Body of pancreas (tissue), 4 donors: ENCODE data around the gene ZBTB20. TPM values are rescaled to one million over a fixed set of nuclear protein-coding genes. Genes with fewer than 3 reads are reported as not detected.

ENCODE experiments used
- ATAC-seq: fragments of 150-250 bp; one replicate; pipeline ENCODE4 v1.9.1; 2016
- DNase-seq, 4 donors: peaks; one replicate each; pipeline ENCODE4 v3.0.0-alpha.2; 2019
- H3K27ac ChIP-seq, 4 donors: fragments of 200-600 bp; sonication (generic); 1 replicate in 3 of 4; 2 replicates in 1 of 4; pipeline versions ENCODE4 v1.5.1 to v1.6.1; 2016 to 2019; ENCODE audit warnings: mild to moderate bottlenecking in 1 of 4, mixed read lengths in 1 of 4, moderate library complexity in 1 of 4
- H3K27me3 ChIP-seq, 2 donors: fragments of 200-600 bp; sonication (generic); one replicate each; pipeline ENCODE4 v1.6.0; 2016; ENCODE audit warnings: mild to moderate bottlenecking in 1 of 2
- H3K36me3 ChIP-seq, 2 donors: fragments of 200-600 bp; sonication (generic); replicated peaks in 1 of 2; 2 replicates each; pipeline ENCODE4 v1.5.1; 2016; ENCODE audit warnings: low read depth in 2 of 2; ENCODE audit not compliant: insufficient read depth in 1 of 2
- H3K4me1 ChIP-seq: fragments of 200-600 bp; sonication (generic); one replicate; pipeline ENCODE4 v1.6.0; 2016
- H3K4me3 ChIP-seq, 2 donors: fragments of 200-600 bp; sonication (generic); 1 replicate in 1 of 2; 2 replicates in 1 of 2; pipeline ENCODE4 v1.5.1; 2016 to 2019
- H3K9me3 ChIP-seq, 3 donors: fragments of 200-600 bp; sonication (generic); 1 replicate in 2 of 3; 2 replicates in 1 of 3; pipeline ENCODE4 v1.5.1; 2016
- POLR2A ChIP-seq, 3 donors: fragments of 450-650 bp; IDR thresholded peaks; one replicate each; pipeline ENCODE4 v1.6.1; 2016; ENCODE audit warnings: antibody characterized with exemption in 3 of 3, mild to moderate bottlenecking in 2 of 3
- WGBS, 2 donors: methylation state at CpG; one replicate each; pipeline ENCODE4 v1.1.5; 2017; 5-methylcytosine and 5-hydroxymethylcytosine counted together
- intact Hi-C: fragments of 100-400 bp; cut with DNase I; formaldehyde crosslinking; loops from one replicate; pipeline ENCODE4 v1.15.1; 2023
- total RNA-seq, 2 donors: library from RNA; depleted of rRNA; stranded (reverse); fragments of >200 nt; gene quantifications; one replicate each; pipeline ENCODE4 v1.1.0, GENCODE V29; 2016
- TF ChIP-seq, protein P1 (sequence below), 7 experiments: fragments of 450-650 bp in 4 of 7; fragments of 200-600 bp in 3 of 7; sonication (generic) in 3 of 7; IDR thresholded peaks; one replicate each; pipeline ENCODE4 v1.5.1; 2016 to 2019; ENCODE audit warnings: antibody characterized with exemption in 7 of 7

Gene ZBTB20
- total RNA-seq, 2 donors from 2014 or later = 48.3 to 77.1 TPM

DNA sequence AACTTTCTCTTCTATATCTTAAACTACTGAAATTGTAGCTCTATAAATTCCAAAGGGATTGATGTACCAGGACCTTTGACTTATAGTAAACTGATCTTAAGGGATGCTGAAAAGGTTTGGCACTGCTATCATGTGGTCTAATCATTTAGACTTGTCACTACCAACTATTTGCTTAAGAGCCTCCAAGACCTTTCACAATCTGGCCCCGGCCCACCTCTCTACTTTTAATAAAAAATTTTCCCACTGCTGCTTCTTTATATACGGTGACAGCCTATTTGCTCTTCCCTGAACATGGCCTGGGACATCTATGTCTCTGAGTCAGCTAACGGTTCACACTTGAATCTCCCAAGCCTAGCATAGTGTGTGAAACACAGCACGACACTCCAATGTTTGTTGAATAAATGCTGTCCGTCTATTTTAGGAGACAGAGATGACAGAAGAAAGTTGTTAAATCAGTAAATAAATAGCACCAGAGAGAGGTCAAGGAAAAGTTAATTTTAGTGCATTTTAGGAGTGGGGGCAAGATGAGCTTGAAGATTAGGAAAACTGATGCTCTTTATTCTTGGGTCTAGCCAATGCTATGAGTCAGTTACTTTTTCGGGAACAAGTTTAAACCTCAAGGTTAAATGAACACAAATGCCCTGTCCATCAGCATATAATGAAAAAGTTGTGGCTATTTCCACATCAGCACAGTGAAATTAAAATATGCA lies 640.3 kb downstream of the ZBTB20 start:
- 67 to 68% methylated on average over 6 of the region's 6 CpGs for WGBS, 2 donors
- intact Hi-C loops = no loop called here
- Histone ChIP-seq H3K4me3 (no peak overlapping the region), H3K36me3 (no peaks in the 10 kb centered on the region), H3K9me3 (no peaks in the 10 kb centered on the region), H3K4me1 (no peaks in the 10 kb centered on the region), H3K27ac (no peak overlapping the region), H3K27me3 (no peaks in the 10 kb centered on the region)
- DNase-seq (no peak), ATAC-seq (no peak)
- no peak for TF ChIP-seq POLR2A (IDR thresholded peaks at IDR 0.05)
- TF ChIP-seq, protein P1, sequence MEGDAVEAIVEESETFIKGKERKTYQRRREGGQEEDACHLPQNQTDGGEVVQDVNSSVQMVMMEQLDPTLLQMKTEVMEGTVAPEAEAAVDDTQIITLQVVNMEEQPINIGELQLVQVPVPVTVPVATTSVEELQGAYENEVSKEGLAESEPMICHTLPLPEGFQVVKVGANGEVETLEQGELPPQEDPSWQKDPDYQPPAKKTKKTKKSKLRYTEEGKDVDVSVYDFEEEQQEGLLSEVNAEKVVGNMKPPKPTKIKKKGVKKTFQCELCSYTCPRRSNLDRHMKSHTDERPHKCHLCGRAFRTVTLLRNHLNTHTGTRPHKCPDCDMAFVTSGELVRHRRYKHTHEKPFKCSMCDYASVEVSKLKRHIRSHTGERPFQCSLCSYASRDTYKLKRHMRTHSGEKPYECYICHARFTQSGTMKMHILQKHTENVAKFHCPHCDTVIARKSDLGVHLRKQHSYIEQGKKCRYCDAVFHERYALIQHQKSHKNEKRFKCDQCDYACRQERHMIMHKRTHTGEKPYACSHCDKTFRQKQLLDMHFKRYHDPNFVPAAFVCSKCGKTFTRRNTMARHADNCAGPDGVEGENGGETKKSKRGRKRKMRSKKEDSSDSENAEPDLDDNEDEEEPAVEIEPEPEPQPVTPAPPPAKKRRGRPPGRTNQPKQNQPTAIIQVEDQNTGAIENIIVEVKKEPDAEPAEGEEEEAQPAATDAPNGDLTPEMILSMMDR (IDR thresholded peaks at IDR 0.05) = no peak

DNA sequence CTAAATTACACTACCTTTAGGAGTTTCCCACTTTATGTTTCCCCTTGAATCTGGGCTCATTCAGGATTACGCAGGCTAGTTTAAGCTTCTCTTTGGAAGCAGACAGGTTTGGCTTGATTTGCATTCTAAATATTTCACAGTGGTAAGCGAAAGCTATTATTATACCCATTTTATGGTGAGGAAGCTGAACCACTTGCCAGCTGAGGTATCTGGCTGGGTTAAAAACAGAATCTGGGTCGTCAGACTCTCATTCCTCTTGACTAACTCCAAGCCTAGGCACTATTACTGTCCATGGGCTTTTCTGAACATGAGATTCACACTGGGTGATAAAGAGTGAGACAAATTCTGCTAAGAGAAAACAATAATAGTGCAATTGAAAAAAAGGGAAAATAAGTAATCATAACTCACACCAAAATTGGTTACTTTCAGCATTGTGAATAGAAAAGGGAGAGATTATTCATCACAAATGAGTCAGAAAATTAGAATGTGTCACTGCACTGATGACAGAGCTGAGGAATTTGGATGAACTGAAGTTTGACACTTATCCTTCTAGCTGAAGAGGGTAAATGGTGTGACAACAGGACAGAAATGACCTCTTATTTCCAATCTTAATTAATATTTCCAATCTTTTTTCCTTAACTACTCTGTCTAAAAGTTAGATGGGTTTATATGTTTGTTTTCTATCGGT lies 642.0 kb downstream of the ZBTB20 start:
- DNase-seq (no peak), ATAC-seq (no peak)
- no peaks in the 10 kb centered on the region for H3K4me1 ChIP-seq
- intact Hi-C loops = no loop called here
- H3K27me3 ChIP-seq = no peaks in the 10 kb centered on the region
- no peaks in the 10 kb centered on the region for H3K9me3 ChIP-seq
- H3K4me3 ChIP-seq = no peak overlapping the region
- 79 to 86% methylated on average over 4 of the region's 4 CpGs for WGBS, 2 donors
- no peak overlapping the region for H3K27ac ChIP-seq
- TF ChIP-seq, protein P1 (IDR thresholded peaks at IDR 0.05) = no peak
- TF ChIP-seq POLR2A (IDR thresholded peaks at IDR 0.05) = no peak
- no peaks in the 10 kb centered on the region for H3K36me3 ChIP-seq

DNA sequence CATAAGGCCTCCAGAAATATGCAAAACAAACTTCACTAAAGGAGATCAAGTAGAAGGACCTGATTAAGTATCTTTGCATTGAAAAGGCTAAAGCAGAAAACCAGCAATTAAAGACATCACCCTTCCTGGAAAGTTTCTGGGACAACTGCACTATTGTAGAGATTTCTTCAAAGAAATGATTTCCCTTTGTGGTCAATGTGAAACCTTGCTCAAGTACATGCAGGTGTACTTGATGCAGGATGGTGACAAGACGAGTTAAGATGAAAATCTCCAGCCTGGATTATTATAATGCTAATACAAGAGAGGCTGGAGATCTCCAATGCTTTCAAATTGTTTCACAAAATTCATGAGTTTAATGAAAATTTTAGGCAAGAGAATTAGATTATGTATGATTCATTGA lies 644.9 kb downstream of the ZBTB20 start:
- H3K4me1 ChIP-seq = peaks cover 2% of the 10 kb centered on the region
- H3K9me3 ChIP-seq = no peaks in the 10 kb centered on the region
- H3K4me3 ChIP-seq = no peak overlapping the region
- 100% methylated on average over 1 of the region's 1 CpG for WGBS, 2 donors
- H3K36me3 ChIP-seq = no peaks in the 10 kb centered on the region
- DNase-seq = no peak
- intact Hi-C loops = no loop called here
- H3K27ac ChIP-seq = no peak overlapping the region
- ATAC-seq = no peak
- no peaks in the 10 kb centered on the region for H3K27me3 ChIP-seq
- no peak for TF ChIP-seq POLR2A (IDR thresholded peaks at IDR 0.05)
- TF ChIP-seq, protein P1 (IDR thresholded peaks at IDR 0.05) = no peak

DNA sequence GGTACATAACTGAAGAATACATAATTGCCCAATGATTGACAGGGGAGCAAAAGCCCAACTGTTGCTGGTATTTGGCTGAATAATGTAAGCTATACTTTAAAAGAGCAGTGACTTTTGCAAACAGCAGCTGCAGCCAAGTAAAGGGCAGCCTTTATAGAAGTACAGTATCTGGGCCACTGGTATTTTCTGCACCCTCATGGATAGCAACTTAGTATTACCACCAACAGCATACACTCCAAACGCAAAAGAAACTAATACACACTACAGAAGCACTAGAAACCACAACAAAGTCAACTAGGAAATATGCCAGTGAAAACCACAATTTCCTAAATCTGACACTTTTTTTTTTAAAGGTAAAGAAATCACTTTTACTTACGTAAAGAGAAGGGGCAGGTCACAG lies 647.1 kb downstream of the ZBTB20 start:
- WGBS, 2 donors = 58 to 88% methylated on average over 2 of the region's 2 CpGs
- TF ChIP-seq POLR2A (IDR thresholded peaks at IDR 0.05) = no peak
- TF ChIP-seq, protein P1 (IDR thresholded peaks at IDR 0.05) = no peak
- Histone ChIP-seq H3K27me3 (no peaks in the 10 kb centered on the region), H3K27ac (no peak overlapping the region), H3K4me3 (no peak overlapping the region), H3K36me3 (no peaks in the 10 kb centered on the region), H3K4me1 (peaks cover 6% of the 10 kb centered on the region), H3K9me3 (no peaks in the 10 kb centered on the region)
- ATAC-seq = no peak
- no peak for DNase-seq
- intact Hi-C loops = no loop called here
